Superior temporal gyrus (tissue), 1 donor: Measurements from ENCODE around the gene KRTAP12-2.
"Not testable (repeated sequence)": the region's sequence is repeated elsewhere in the genome, so short reads cannot be mapped to it uniquely, and the experiment has no call there.

Experiments
- DNase-seq: peaks from one replicate; pipeline ENCODE4 v3.0.0-alpha.2; 2016; ENCODE audit errors: extremely low spot score

The KRTAP12-2 gene

GRCh38 chr21:44702111-44702972, 35.6 kb upstream of the KRTAP12-2 start:
- no peak for DNase-seq

GRCh38 chr21:44701541-44701940, 34.8 kb upstream of the KRTAP12-2 start:
- DNase-seq = no peak

GRCh38 chr21:44701023-44701400, 34.3 kb upstream of the KRTAP12-2 start:
- DNase-seq = no peak

GRCh38 chr21:44700101-44701022, 33.6 kb upstream of the KRTAP12-2 start:
- no peak for DNase-seq

- DNase-seq = no peak
These were observed 32.8 kb upstream of the KRTAP12-2 start for GRCh38 chr21:44699502-44700001.

GRCh38 chr21:44697811-44698734, 31.3 kb upstream of the KRTAP12-2 start:
- no peak for DNase-seq

GRCh38 chr21:44697172-44697810, 30.6 kb upstream of the KRTAP12-2 start, which contains the start of gene KRTAP10-12:
KRTAP10-12 (plus strand) TSS chr21:44697172; CDS start chr21:44697202, 30 bp downstream.
- DNase-seq = not testable (repeated sequence)

GRCh38 chr21:44696572-44696971, 29.8 kb upstream of the KRTAP12-2 start:
- no peak for DNase-seq

- DNase-seq = no peak
These were observed 28.9 kb upstream of the KRTAP12-2 start for GRCh38 chr21:44695641-44696040.

- DNase-seq = no peak
These were observed 28.5 kb upstream of the KRTAP12-2 start for GRCh38 chr21:44695184-44695583.

GRCh38 chr21:44694776-44695175, 28.0 kb upstream of the KRTAP12-2 start:
- DNase-seq = no peak

GRCh38 chr21:44692798-44693512, 26.2 kb upstream of the KRTAP12-2 start:
- no peak for DNase-seq

GRCh38 chr21:44691686-44692085, 25.0 kb upstream of the KRTAP12-2 start:
- no peak for DNase-seq

- not testable (repeated sequence) for DNase-seq
These were observed 23.0 kb upstream of the KRTAP12-2 start for GRCh38 chr21:44689740-44690139.

GRCh38 chr21:44687671-44688070, 20.9 kb upstream of the KRTAP12-2 start:
- no peak for DNase-seq

GRCh38 chr21:44686843-44687561, 20.3 kb upstream of the KRTAP12-2 start:
- DNase-seq = no peak

- DNase-seq = no peak
These were observed 19.5 kb upstream of the KRTAP12-2 start for GRCh38 chr21:44686000-44686781.

GRCh38 chr21:44685050-44685449, 18.3 kb upstream of the KRTAP12-2 start:
- DNase-seq = not testable (repeated sequence)
